Heart left ventricle (tissue), 16 donors: ENCODE results near the gene OLR1. TPM values are rescaled to one million over a fixed set of nuclear protein-coding genes. Genes with fewer than 3 reads are reported as not detected.

Experiments
- ATAC-seq, 4 donors: fragments of 200-7000 bp; cut with Tn5 transposase; one replicate each; pipeline ENCODE4 v1.9.1; 2020 to 2022; ENCODE audit warnings: moderate library complexity in 4 of 4, mild to moderate bottlenecking in 3 of 4, moderate number of reproducible peaks in 1 of 4
- DNase-seq, 5 donors: peaks; one replicate each; pipeline ENCODE4 v3.0.0-alpha.2; 2020
- H3K27ac ChIP-seq, 12 donors: fragments of 200-600 bp; sonication (generic) in 4 of 12; one replicate each; pipeline versions ENCODE4 v1.5.0 to v1.8.0; 2016 to 2022; ENCODE audit warnings: mild to moderate bottlenecking in 2 of 12
- H3K27me3 ChIP-seq, 9 donors: fragments of 200-600 bp; sonication (generic) in 2 of 9; one replicate each; pipeline versions ENCODE4 v1.5.1 to v1.8.0; 2016 to 2022; ENCODE audit warnings: mild to moderate bottlenecking in 3 of 9
- H3K36me3 ChIP-seq, 9 donors: fragments of 200-600 bp; sonication (generic) in 2 of 9; one replicate each; pipeline versions ENCODE4 v1.5.0 to v1.8.0; 2018 to 2022; ENCODE audit warnings: mild to moderate bottlenecking in 2 of 9
- H3K4me1 ChIP-seq, 12 donors: fragments of 200-600 bp; sonication (generic) in 4 of 12; one replicate each; pipeline versions ENCODE4 v1.5.0 to v1.8.0; 2016 to 2022; ENCODE audit warnings: mild to moderate bottlenecking in 3 of 12
- H3K4me3 ChIP-seq, 12 donors: fragments of 200-600 bp; sonication (generic) in 4 of 12; one replicate each; pipeline versions ENCODE4 v1.5.0 to v1.8.0; 2017 to 2022; ENCODE audit warnings: mild to moderate bottlenecking in 9 of 12, moderate library complexity in 4 of 12
- H3K9me3 ChIP-seq, 12 donors: fragments of 200-600 bp; sonication (generic) in 4 of 12; one replicate each; pipeline versions ENCODE4 v1.5.0 to v1.8.0; 2016 to 2022; ENCODE audit warnings: mild to moderate bottlenecking in 1 of 12
- CTCF ChIP-seq, 12 donors: fragments of 200-600 bp; sonication (generic) in 4 of 12; IDR thresholded peaks; one replicate each; pipeline versions ENCODE4 v1.5.0 to v1.8.0; 2018 to 2022; ENCODE audit warnings: antibody characterized with exemption in 12 of 12, mild to moderate bottlenecking in 5 of 12
- POLR2A ChIP-seq, 2 donors: fragments of 450-650 bp; IDR thresholded peaks; one replicate each; pipeline ENCODE4 v1.6.1; 2017; ENCODE audit warnings: antibody characterized with exemption in 2 of 2, mild to moderate bottlenecking in 2 of 2, moderate library complexity in 2 of 2
- WGBS, 4 donors: extraction: QIAGEN DNeasy Blood & Tissue Kit in 2 of 4; methylation state at CpG; one replicate each; pipeline versions ENCODE4 v1.1.5 to v1.1.7; 2013 to 2018; 5-methylcytosine and 5-hydroxymethylcytosine counted together
- intact Hi-C, 10 donors: fragments of 100-400 bp; cut with DNase I; formaldehyde crosslinking; loops; one replicate each; pipeline versions ENCODE4 v1.11.1 to v1.14.2; 2022
- polyA plus RNA-seq, 2 donors: library from polyadenylated mRNA; stranded (reverse); fragments of 200-250 nt; gene quantifications; one replicate each; pipeline ENCODE4 v1.2.3, GENCODE V29; 2013
- total RNA-seq, 9 donors: library from RNA; depleted of rRNA in 2 of 9; stranded (reverse); fragments of >200 nt in 2 of 9; fragmentation: NEBNext Ultra II Directional in 3 of 9; extraction: Animal tissue kit (Norgen Biotek cat#: 25700) in 3 of 9; gene quantifications; one replicate each; pipeline versions ENCODE4 v1.1.0 to v1.2.4, GENCODE V29; 2016 to 2023
- donor health status: ischemic (EF 13 %, LVEDD 7.1; RV severe dilation, severe dysfunction).
- donor health status: healthy with polysubstance abuse.
- donor health status: DM: no; HTN: yes; CAD: no.
- donor health status: DM: no; HTN: no; CAD: no.
- donor health status: ischemic (EF 25% LVEDD 6.9; RV normal size, moderate dysfunction).
- donor health status: ischemic (EF 25% LVEDD 5.7; RV mildly dilated, moderate dysfunction).
- donor health status: healthy.
- donor health status: DM: yes; HTN: yes; CAD: no.
- donor health status: ischemic (EF 35%, LVEDD 5.7; RV mildly dilated, moderate dysfunction).
- donor health status: nonischemic (EF 11% LVEDD 7.7; RV severe dilation, severe dysfunction).
- donor health status: DM: yes; HTN: yes; CAD: no.
- donor health status: PGD.
- donor health status: ischemic (EF 29% LVEDD 5.4; RV normal size, mild dysfunction).
- donor health status: nonischemic (EF 23%, LVEDD 6.1; RV moderate dilation, normal function).

OLR1 gene
- total and polyA plus RNA-seq, 11 donors, result 0.07 to 1.6 (median 0.50) TPM; not detected in 2

- Histone ChIP-seq H3K9me3 (no peaks in the 10 kb centered on the region), H3K36me3 (no peaks in the 10 kb centered on the region), H3K27me3 (no peaks in the 10 kb centered on the region), H3K4me3 (no peak overlapping the region), H3K27ac (no peak overlapping the region), H3K4me1 (peaks cover 0 to 9% (median 4%) of the 10 kb centered on the region in 12 donors)
- no peak for TF ChIP-seq CTCF (IDR thresholded peaks at IDR 0.05)
- no peak for TF ChIP-seq POLR2A (IDR thresholded peaks at IDR 0.05)
- ATAC-seq (no peak), DNase-seq (no peak)
- intact Hi-C loops, result no loop called here
- WGBS, 4 donors, result 89 to 93% (median 90%) methylated on average over 5 of the region's 5 CpGs
These were observed 24.1 kb downstream of the OLR1 start for GRCh38 chr12:10147714-10148403.

- 0 to 17% (median 0%) methylated on average over 1 of the region's 1 CpG for WGBS, 4 donors
- intact Hi-C loops, result loop anchor here in 7 of 10 donors (2.0 to 5.0 kb wide), 4 partner anchors 108 to 391 kb away; partner anchors contain the start of genes CLEC9A (in 2 of the 7) and CLEC12B (in 1 of the 7)
- TF ChIP-seq POLR2A (IDR thresholded peaks at IDR 0.05) (no peak), CTCF (IDR thresholded peaks at IDR 0.05) (no peak)
- Histone ChIP-seq H3K27ac (peak overlapping the region in 7 of 12 donors; percentile 1 to 60 (median 29)), H3K4me1 (peaks cover 0 to 11% (median 6%) of the 10 kb centered on the region in 12 donors), H3K27me3 (no peaks in the 10 kb centered on the region), H3K4me3 (no peak overlapping the region), H3K9me3 (no peaks in the 10 kb centered on the region), H3K36me3 (no peaks in the 10 kb centered on the region)
- ATAC-seq, result peak; percentile 67 to 83 (median 76)
- DNase-seq, result no peak
These were observed 28.8 kb downstream of the OLR1 start for GRCh38 chr12:10142976-10143589.

- H3K36me3 ChIP-seq, result no peaks in the 10 kb centered on the region
- peak in 3 of 5 donors; percentile 29 to 34 (median 33) for DNase-seq
- WGBS, 4 donors, result 12 to 25% (median 19%) methylated on average over 2 of the region's 2 CpGs
- H3K4me1 ChIP-seq, result peaks cover 0 to 11% (median 6%) of the 10 kb centered on the region in 12 donors
- intact Hi-C loops, result loop anchor here in 8 of 10 donors (1.0 to 5.0 kb wide), 6 partner anchors 105 to 388 kb away; partner anchors contain the start of genes CLEC9A (in 2 of the 8) and CLEC12B (in 1 of the 8)
- no peaks in the 10 kb centered on the region for H3K9me3 ChIP-seq
- no peak overlapping the region for H3K4me3 ChIP-seq
- peak in 2 of 4 donors; percentile 60 to 62 for ATAC-seq
- H3K27ac ChIP-seq, result no peak overlapping the region
- no peaks in the 10 kb centered on the region for H3K27me3 ChIP-seq
- TF ChIP-seq CTCF (IDR thresholded peaks at IDR 0.05) (peak in 11 of 12 donors; percentile 43 to 72 (median 67)), POLR2A (IDR thresholded peaks at IDR 0.05) (no peak)
These were observed 31.9 kb downstream of the OLR1 start for GRCh38 chr12:10140001-10140400.

GRCh38 chr12:10136637-10137205, 35.2 kb downstream of the OLR1 start:
- intact Hi-C loops, result loop anchor here in 3 of 10 donors (5.0 kb wide), 3 partner anchors 104 to 389 kb away; partner anchors contain the start of gene CLEC9A (in 1 of the 3)
- Histone ChIP-seq H3K9me3 (no peaks in the 10 kb centered on the region), H3K4me3 (no peak overlapping the region), H3K36me3 (no peaks in the 10 kb centered on the region), H3K27me3 (no peaks in the 10 kb centered on the region), H3K4me1 (peaks cover 0 to 13% (median 0%) of the 10 kb centered on the region in 12 donors), H3K27ac (no peak overlapping the region)
- DNase-seq (no peak), ATAC-seq (no peak)
- 82 to 91% (median 84%) methylated on average over 13 of the region's 13 CpGs for WGBS, 4 donors
- TF ChIP-seq CTCF (IDR thresholded peaks at IDR 0.05), result no peak
- TF ChIP-seq POLR2A (IDR thresholded peaks at IDR 0.05), result no peak
